Gastrocnemius medialis (tissue), 4 donors: ENCODE results near the gene MGA. TPM values are rescaled to one million over a fixed set of nuclear protein-coding genes. Genes with fewer than 3 reads are reported as not detected.
"Not testable (repeated sequence)": the region's sequence is repeated elsewhere in the genome, so short reads cannot be mapped to it uniquely, and the experiment has no call there.

Experiments
- ATAC-seq, 2 donors: fragments of 150-250 bp; one replicate each; pipeline ENCODE4 v1.9.1; 2016
- DNase-seq, 2 donors: peaks; one replicate each; pipeline ENCODE4 v3.0.0-alpha.2; 2019
- H3K27ac ChIP-seq, 4 donors: fragments of 200-600 bp; sonication (generic); 1 replicate in 1 of 4; 2 replicates in 3 of 4; pipeline ENCODE4 v1.5.1; 2016 to 2018; ENCODE audit warnings: mild to moderate bottlenecking in 2 of 4, moderate library complexity in 1 of 4
- H3K27me3 ChIP-seq, 3 donors: fragments of 200-600 bp; sonication (generic) in 2 of 3; 1 replicate in 1 of 3; 2 replicates in 2 of 3; pipeline versions ENCODE4 v1.5.1 to v1.6.0; 2016 to 2019; ENCODE audit warnings: mild to moderate bottlenecking in 1 of 3, moderate library complexity in 1 of 3
- H3K36me3 ChIP-seq, 2 donors: fragments of 200-600 bp; sonication (generic) in 1 of 2; one replicate each; pipeline ENCODE4 v1.5.1; 2017 to 2018
- H3K4me1 ChIP-seq, 2 donors: fragments of 200-600 bp; sonication (generic) in 1 of 2; one replicate each; pipeline ENCODE4 v1.5.1; 2016 to 2017; ENCODE audit warnings: mild to moderate bottlenecking in 2 of 2
- H3K4me3 ChIP-seq, 4 donors: fragments of 200-600 bp; sonication (generic) in 3 of 4; 1 replicate in 1 of 4; 2 replicates in 3 of 4; pipeline ENCODE4 v1.5.1; 2016 to 2019; ENCODE audit warnings: mild to moderate bottlenecking in 2 of 4
- H3K9me3 ChIP-seq, 3 donors: fragments of 200-600 bp; sonication (generic) in 2 of 3; 1 replicate in 1 of 3; 2 replicates in 2 of 3; pipeline ENCODE4 v1.5.1; 2016 to 2019
- CTCF ChIP-seq, 5 experiments: fragments of 450-650 bp in 3 of 5; fragments of 200-600 bp in 2 of 5; sonication (generic) in 2 of 5; IDR thresholded peaks in 4 of 5; conservative IDR thresholded peaks in 1 of 5; 1 replicate in 4 of 5; 2 replicates in 1 of 5; pipeline ENCODE4 v1.5.1; 2016 to 2019; ENCODE audit warnings: antibody characterized with exemption in 5 of 5, mild to moderate bottlenecking in 3 of 5, moderate library complexity in 3 of 5
- POLR2A ChIP-seq, 2 donors: fragments of 450-650 bp; IDR thresholded peaks; one replicate each; pipeline ENCODE4 v1.6.1; 2017; ENCODE audit warnings: antibody characterized with exemption in 2 of 2, mild to moderate bottlenecking in 2 of 2, moderate library complexity in 2 of 2
- in situ Hi-C, 4 donors: fragments of 200-750 bp; cut with MboI; loops; one replicate each; pipeline versions ENCODE4 v1.15.0 to v1.8.0; 2017; ENCODE audit warnings: low sequenced_read_pairs in 4 of 4
- intact Hi-C: fragments of 100-400 bp; cut with DNase I; formaldehyde crosslinking; loops from one replicate; pipeline ENCODE4 v1.15.1; 2023; ENCODE audit warnings: low total_unique reads
- total RNA-seq, 4 donors: library from RNA; depleted of rRNA; stranded (reverse); fragments of >200 nt; gene quantifications; one replicate each; pipeline versions ENCODE4 v1.1.0 to v1.2.3, GENCODE V29; 2016

Gene MGA
- total RNA-seq, 4 donors from 2014 or later = 17.0 to 27.8 (median 23.6) TPM

- Histone ChIP-seq H3K4me3 (no peak overlapping the region), H3K27me3 (no peaks in the 10 kb centered on the region), H3K36me3 (peaks cover 4 to 43% of the 10 kb centered on the region in 2 donors), H3K9me3 (no peaks in the 10 kb centered on the region), H3K27ac (no peak overlapping the region), H3K4me1 (no peaks in the 10 kb centered on the region)
- TF ChIP-seq CTCF (IDR thresholded peaks at IDR 0.05 in 4 of 5, conservative IDR thresholded peaks at IDR 0.05 in 1 of 5) = no peak
- no peak for TF ChIP-seq POLR2A (IDR thresholded peaks at IDR 0.05)
- in situ Hi-C loops (no loop called here), intact Hi-C loops (no loop called here)
- ATAC-seq (no peak), DNase-seq (no peak)
Measured at GRCh38 chr15:41735046-41735445, 74.8 kb downstream of the MGA start.

GRCh38 chr15:41735492-41735891 lies 75.3 kb downstream of the MGA start:
- H3K27ac ChIP-seq, intact Hi-C loops, H3K27me3 ChIP-seq, H3K9me3 ChIP-seq, H3K4me3 ChIP-seq, DNase-seq, H3K4me1 ChIP-seq, ATAC-seq, in situ Hi-C loops: not testable (repeated sequence)
- peaks cover 4 to 40% of the 10 kb centered on the region in 2 donors for H3K36me3 ChIP-seq

GRCh38 chr15:41746802-41747201 lies 86.6 kb downstream of the MGA start:
- Histone ChIP-seq H3K9me3 (no peaks in the 10 kb centered on the region), H3K36me3 (peaks cover 0 to 38% of the 10 kb centered on the region in 2 donors), H3K27ac (no peak overlapping the region), H3K4me3 (no peak overlapping the region), H3K27me3 (no peaks in the 10 kb centered on the region), H3K4me1 (no peaks in the 10 kb centered on the region)
- in situ Hi-C loops (no loop called here), intact Hi-C loops (no loop called here)
- TF ChIP-seq CTCF (IDR thresholded peaks at IDR 0.05 in 4 of 5, conservative IDR thresholded peaks at IDR 0.05 in 1 of 5) = no peak
- ATAC-seq (no peak), DNase-seq (no peak)

GRCh38 chr15:41756198-41756597 lies 96.0 kb downstream of the MGA start:
- Histone ChIP-seq H3K9me3 (no peaks in the 10 kb centered on the region), H3K4me1 (no peaks in the 10 kb centered on the region), H3K27me3 (no peaks in the 10 kb centered on the region), H3K36me3 (peaks cover 0 to 22% of the 10 kb centered on the region in 2 donors), H3K4me3 (no peak overlapping the region), H3K27ac (no peak overlapping the region)
- intact Hi-C loops (no loop called here), in situ Hi-C loops (no loop called here)
- TF ChIP-seq POLR2A (IDR thresholded peaks at IDR 0.05) = no peak
- no peak for TF ChIP-seq CTCF (IDR thresholded peaks at IDR 0.05 in 4 of 5, conservative IDR thresholded peaks at IDR 0.05 in 1 of 5)
- ATAC-seq (no peak), DNase-seq (no peak)

GRCh38 chr15:41772720-41773331 lies 112.6 kb downstream of the MGA start:
- ATAC-seq = peak; percentile 31 to 46

More at GRCh38 chr15:41772720-41773331, 112.6 kb downstream of the MGA start:
- Histone ChIP-seq H3K4me1 (peaks cover 28 to 32% of the 10 kb centered on the region in 2 donors), H3K9me3 (no peaks in the 10 kb centered on the region), H3K27me3 (no peaks in the 10 kb centered on the region), H3K36me3 (no peaks in the 10 kb centered on the region), H3K4me3 (no peak overlapping the region), H3K27ac (peak overlapping the region in 2 of 4 donors; percentile 83 to 86)
- in situ Hi-C loops (loop anchor here in 3 of 4 donors (5.0 kb wide), 1 partner anchor 39 kb away; no protein-coding TSS in a partner anchor), intact Hi-C loops (loop anchor here (5.0 kb wide), 3 partner anchors 54 to 499 kb away; partner anchors contain the start of genes GANC, JMJD7, MGA and TMEM87A)
- peak; percentile 21 to 50 for DNase-seq
- no peak for TF ChIP-seq POLR2A (IDR thresholded peaks at IDR 0.05)
- TF ChIP-seq CTCF (IDR thresholded peaks at IDR 0.05 in 4 of 5, conservative IDR thresholded peaks at IDR 0.05 in 1 of 5) = peak; percentile 73 to 79 (median 76)
